Tibial nerve (tissue), 4 donors: ENCODE results near the gene PPM1H. TPM values are rescaled to one million over a fixed set of nuclear protein-coding genes. Genes with fewer than 3 reads are reported as not detected.

Experiments
- DNase-seq, 2 donors: peaks; one replicate each; pipeline ENCODE4 v3.0.0-alpha.2; 2019; ENCODE audit warnings: low spot score in 2 of 2
- H3K27ac ChIP-seq, 4 donors: fragments of 200-600 bp; sonication (generic) in 3 of 4; one replicate each; pipeline ENCODE4 v1.5.1; 2017 to 2019; ENCODE audit warnings: mild to moderate bottlenecking in 1 of 4
- H3K27me3 ChIP-seq, 2 donors: fragments of 200-600 bp; sonication (generic) in 1 of 2; one replicate each; pipeline versions ENCODE4 v1.5.1 to v1.6.0; 2017 to 2019
- H3K36me3 ChIP-seq, 3 donors: fragments of 200-600 bp; sonication (generic); one replicate each; pipeline ENCODE4 v1.5.1; 2018 to 2019
- H3K4me1 ChIP-seq, 4 donors: fragments of 200-600 bp; sonication (generic) in 3 of 4; one replicate each; pipeline ENCODE4 v1.5.1; 2017 to 2019
- H3K4me3 ChIP-seq, 4 donors: fragments of 200-600 bp; sonication (generic) in 3 of 4; one replicate each; pipeline ENCODE4 v1.5.1; 2017 to 2019; ENCODE audit warnings: mild to moderate bottlenecking in 1 of 4, moderate library complexity in 1 of 4
- H3K9me3 ChIP-seq, 4 donors: fragments of 200-600 bp; sonication (generic) in 3 of 4; one replicate each; pipeline ENCODE4 v1.5.1; 2017 to 2019
- EP300 ChIP-seq, 2 donors: sonication (generic); formaldehyde crosslinking; IDR thresholded peaks; one replicate each; pipeline ENCODE4 v1.6.1; 2017; ENCODE audit warnings: antibody characterized with exemption in 2 of 2, mild to moderate bottlenecking in 1 of 2
- POLR2A ChIP-seq, 2 donors: fragments of 450-650 bp; IDR thresholded peaks; one replicate each; pipeline ENCODE4 v1.6.1; 2017; ENCODE audit warnings: antibody characterized with exemption in 2 of 2, mild to moderate bottlenecking in 2 of 2, moderate library complexity in 2 of 2
- WGBS, 2 donors: methylation state at CpG; one replicate each; pipeline ENCODE4 v1.1.5; 2018; 5-methylcytosine and 5-hydroxymethylcytosine counted together
- total RNA-seq, 4 donors: library from RNA; depleted of rRNA; stranded (reverse); fragments of >200 nt; gene quantifications; one replicate each; pipeline ENCODE4 v1.1.0, GENCODE V29; 2016
- TF ChIP-seq, protein P1 (sequence below), 5 experiments: fragments of 200-600 bp in 3 of 5; fragments of 450-650 bp in 2 of 5; sonication (generic) in 3 of 5; IDR thresholded peaks; one replicate each; pipeline ENCODE4 v1.5.1; 2016 to 2019; ENCODE audit warnings: antibody characterized with exemption in 5 of 5, mild to moderate bottlenecking in 3 of 5, moderate library complexity in 2 of 5

Gene PPM1H
- total RNA-seq, 4 donors from 2014 or later, result 0.78 to 2.6 (median 1.3) TPM

DNA sequence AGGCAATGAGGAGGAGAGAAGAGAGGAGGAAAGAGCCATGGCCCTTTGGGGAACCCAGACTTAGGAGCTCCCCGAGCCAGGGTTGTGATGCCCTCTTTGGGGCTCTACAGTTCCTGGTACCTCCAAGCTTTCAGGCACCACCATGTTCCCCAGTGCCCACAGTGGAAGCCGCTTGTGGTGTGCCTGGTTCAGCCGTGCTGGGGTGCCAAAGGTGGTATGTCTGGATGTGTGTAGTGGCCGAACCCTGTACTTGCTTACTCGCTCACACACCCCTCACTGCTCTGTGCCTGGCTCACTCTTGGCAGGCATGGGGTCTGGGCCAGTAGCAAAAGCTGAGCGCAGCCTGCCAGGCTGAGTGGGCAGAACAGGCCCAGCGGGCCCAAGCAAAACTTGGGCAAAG lies 257.6 kb downstream of the PPM1H start:
- Histone ChIP-seq H3K27ac (no peak overlapping the region), H3K4me3 (no peak overlapping the region), H3K4me1 (peaks cover 0 to under 1% (median 0%) of the 10 kb centered on the region in 4 donors), H3K36me3 (no peaks in the 10 kb centered on the region), H3K9me3 (peaks cover 0 to 7% (median 0%) of the 10 kb centered on the region in 4 donors), H3K27me3 (no peaks in the 10 kb centered on the region)
- no peak for TF ChIP-seq POLR2A (IDR thresholded peaks at IDR 0.05)
- TF ChIP-seq, protein P1, sequence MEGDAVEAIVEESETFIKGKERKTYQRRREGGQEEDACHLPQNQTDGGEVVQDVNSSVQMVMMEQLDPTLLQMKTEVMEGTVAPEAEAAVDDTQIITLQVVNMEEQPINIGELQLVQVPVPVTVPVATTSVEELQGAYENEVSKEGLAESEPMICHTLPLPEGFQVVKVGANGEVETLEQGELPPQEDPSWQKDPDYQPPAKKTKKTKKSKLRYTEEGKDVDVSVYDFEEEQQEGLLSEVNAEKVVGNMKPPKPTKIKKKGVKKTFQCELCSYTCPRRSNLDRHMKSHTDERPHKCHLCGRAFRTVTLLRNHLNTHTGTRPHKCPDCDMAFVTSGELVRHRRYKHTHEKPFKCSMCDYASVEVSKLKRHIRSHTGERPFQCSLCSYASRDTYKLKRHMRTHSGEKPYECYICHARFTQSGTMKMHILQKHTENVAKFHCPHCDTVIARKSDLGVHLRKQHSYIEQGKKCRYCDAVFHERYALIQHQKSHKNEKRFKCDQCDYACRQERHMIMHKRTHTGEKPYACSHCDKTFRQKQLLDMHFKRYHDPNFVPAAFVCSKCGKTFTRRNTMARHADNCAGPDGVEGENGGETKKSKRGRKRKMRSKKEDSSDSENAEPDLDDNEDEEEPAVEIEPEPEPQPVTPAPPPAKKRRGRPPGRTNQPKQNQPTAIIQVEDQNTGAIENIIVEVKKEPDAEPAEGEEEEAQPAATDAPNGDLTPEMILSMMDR (IDR thresholded peaks at IDR 0.05), result no peak
- no peak for TF ChIP-seq EP300 (IDR thresholded peaks at IDR 0.05)
- DNase-seq, result no peak
- WGBS, 2 donors, result 91 to 96% methylated on average over 7 of the region's 7 CpGs

DNA sequence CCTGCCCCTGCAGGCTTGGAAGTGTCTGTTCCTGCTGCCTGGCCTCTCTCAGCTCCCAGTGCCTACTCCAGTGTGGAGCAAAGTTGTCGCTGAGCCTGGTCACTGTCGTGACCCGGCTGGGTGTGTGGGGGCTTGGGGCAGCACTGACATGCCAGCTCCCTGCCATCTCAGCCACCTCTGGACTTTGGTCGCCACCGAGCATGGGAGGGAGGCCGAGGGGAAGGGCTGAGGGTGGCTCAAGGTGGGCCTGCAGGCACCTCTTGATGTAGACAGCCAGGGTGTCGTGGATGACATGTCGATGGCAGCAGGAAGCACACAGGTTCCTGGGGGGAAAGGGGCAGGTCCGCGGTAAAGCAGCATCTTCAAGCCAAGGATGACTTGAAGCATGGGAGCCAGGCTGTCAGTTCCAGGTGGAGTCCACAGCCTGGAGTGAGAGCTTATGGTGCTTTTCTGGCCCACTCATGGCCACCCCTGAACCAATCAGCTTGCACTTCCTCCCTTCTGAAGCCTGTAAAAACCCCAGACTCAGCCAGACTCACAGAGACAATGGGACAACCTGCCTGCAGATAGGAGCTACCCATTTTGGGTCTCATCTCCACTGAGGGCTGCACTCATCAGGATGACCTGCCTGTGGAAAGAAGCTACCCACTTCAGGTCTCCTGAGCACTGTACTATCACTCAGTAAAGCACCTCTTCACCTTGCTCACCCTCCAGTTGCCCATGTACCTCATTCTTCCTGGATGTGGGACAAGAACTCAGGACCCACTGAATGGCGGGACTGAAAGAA lies 258.2 kb downstream of the PPM1H start:
- H3K27ac ChIP-seq, result no peak overlapping the region
- no peak overlapping the region for H3K4me3 ChIP-seq
- no peak for TF ChIP-seq POLR2A (IDR thresholded peaks at IDR 0.05)
- TF ChIP-seq, protein P1 (IDR thresholded peaks at IDR 0.05), result no peak
- TF ChIP-seq EP300 (IDR thresholded peaks at IDR 0.05), result no peak
- H3K36me3 ChIP-seq, result no peaks in the 10 kb centered on the region
- DNase-seq, result no peak
- H3K27me3 ChIP-seq, result no peaks in the 10 kb centered on the region
- no peaks in the 10 kb centered on the region for H3K4me1 ChIP-seq
- peaks cover 0 to 7% (median 0%) of the 10 kb centered on the region in 4 donors for H3K9me3 ChIP-seq
- 97 to 98% methylated on average over 8 to 11 of the region's 11 CpGs for WGBS, 2 donors

DNA sequence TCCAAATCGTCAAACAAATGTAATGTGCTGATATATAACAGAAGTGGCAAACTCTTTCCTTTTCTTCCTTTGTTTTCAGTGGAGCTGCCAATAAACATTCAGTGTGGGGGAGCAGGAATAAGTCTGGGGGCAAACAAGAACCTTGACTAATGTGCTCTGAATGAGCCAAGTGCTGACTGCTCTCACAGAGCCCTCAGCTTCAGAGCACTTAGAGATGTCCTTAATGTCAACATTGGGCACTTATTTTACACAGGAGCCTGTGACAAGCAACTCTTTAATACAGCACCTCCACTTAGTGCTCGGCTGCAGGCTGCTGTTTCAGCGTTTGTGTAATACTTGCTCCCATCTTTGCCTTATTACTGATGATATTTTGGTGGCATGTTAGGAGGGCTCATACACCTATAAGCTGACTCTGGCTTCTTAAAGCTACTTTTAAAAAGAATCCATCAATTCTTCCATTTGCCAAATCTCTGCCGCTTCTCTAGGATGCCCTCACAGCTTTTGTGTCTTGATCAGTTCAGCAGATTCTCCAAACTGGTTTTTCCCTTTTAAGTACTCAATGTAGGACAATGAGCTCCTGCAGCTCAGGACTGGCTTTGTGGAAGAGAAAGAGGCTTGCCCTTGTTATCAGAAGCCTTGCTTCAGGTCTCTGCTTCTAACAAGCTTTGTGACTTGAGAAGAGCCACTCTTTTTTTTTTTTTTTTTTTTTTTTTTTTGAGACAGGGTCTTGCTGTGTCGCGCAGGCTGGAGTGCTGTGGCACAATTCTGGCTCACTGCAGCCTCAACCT lies 261.7 kb downstream of the PPM1H start:
- peaks cover 0 to 7% (median 0%) of the 10 kb centered on the region in 4 donors for H3K9me3 ChIP-seq
- TF ChIP-seq POLR2A (IDR thresholded peaks at IDR 0.05), result no peak
- TF ChIP-seq, protein P1 (IDR thresholded peaks at IDR 0.05), result no peak
- TF ChIP-seq EP300 (IDR thresholded peaks at IDR 0.05), result no peak
- no peaks in the 10 kb centered on the region for H3K4me1 ChIP-seq
- no peak for DNase-seq
- H3K4me3 ChIP-seq, result no peak overlapping the region
- no peaks in the 10 kb centered on the region for H3K27me3 ChIP-seq
- H3K36me3 ChIP-seq, result no peaks in the 10 kb centered on the region
- H3K27ac ChIP-seq, result no peak overlapping the region
- WGBS, 2 donors, result 75 to 78% methylated on average over 6 of the region's 6 CpGs

DNA sequence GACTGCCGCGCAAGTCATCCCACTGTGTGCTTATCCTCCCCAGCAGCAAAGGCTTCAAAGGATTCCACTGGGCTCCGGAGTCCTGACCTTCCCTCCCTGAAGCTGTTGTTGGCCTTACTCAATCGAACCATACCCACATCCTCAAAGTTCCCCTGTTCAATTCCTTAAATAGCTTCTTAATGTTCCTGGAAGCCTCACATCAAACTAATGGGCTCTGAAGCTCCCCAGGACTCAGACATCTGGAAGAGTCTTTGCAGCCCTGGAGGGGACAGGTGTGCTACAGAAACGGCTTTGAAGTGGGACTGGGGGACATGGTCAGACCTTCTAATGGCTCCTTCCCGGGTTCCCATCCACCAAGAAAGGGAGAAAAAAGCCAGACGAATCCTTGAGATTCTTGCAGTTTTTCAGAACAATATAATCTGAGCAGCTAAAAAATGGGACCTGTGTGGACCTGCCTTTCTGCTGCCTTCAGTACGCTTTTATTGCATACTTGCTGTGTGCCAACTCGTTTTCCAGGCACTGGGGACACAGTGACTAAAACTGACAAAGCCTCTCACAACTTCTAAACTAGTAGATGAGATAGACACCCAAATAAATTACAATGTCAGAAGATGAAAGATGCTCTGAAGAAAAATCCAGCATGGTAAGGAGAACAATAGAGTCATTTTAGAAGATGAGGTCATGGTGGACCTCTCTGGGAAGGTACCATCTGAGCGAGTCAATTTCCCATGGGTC lies 263.8 kb downstream of the PPM1H start:
- no peaks in the 10 kb centered on the region for H3K36me3 ChIP-seq
- no peaks in the 10 kb centered on the region for H3K9me3 ChIP-seq
- no peak overlapping the region for H3K4me3 ChIP-seq
- H3K27me3 ChIP-seq, result no peaks in the 10 kb centered on the region
- DNase-seq, result no peak
- H3K4me1 ChIP-seq, result no peaks in the 10 kb centered on the region
- 69 to 82% methylated on average over 10 of the region's 10 CpGs for WGBS, 2 donors
- no peak overlapping the region for H3K27ac ChIP-seq
- TF ChIP-seq EP300 (IDR thresholded peaks at IDR 0.05) (no peak), POLR2A (IDR thresholded peaks at IDR 0.05) (no peak)
- TF ChIP-seq, protein P1 (IDR thresholded peaks at IDR 0.05), result no peak
